NCI-H1105 treated with DMSO at 0.1 percent for 48 hours (cell line): ENCODE data around the gene INSRR.

Source experiments
- DNase-seq: peaks from one replicate; lab custom pipeline; 2025; lab: John Stamatoyannopoulos, UW

INSRR gene

GRCh38 chr1:156874142-156874541 is 15.2 kb upstream of the INSRR start:
- no peak for DNase-seq

GRCh38 chr1:156873659-156874058 is 14.7 kb upstream of the INSRR start:
- no peak for DNase-seq

- no peak for DNase-seq
These were observed 10.5 kb upstream of the INSRR start for GRCh38 chr1:156869455-156869854.

- no peak for DNase-seq
These were observed 9.4 kb upstream of the INSRR start for GRCh38 chr1:156868341-156868740.

- DNase-seq, result no peak
These were observed 7.5 kb upstream of the INSRR start for GRCh38 chr1:156866249-156866909.

GRCh38 chr1:156865865-156866248 is 6.9 kb upstream of the INSRR start:
- DNase-seq, result no peak

- no peak for DNase-seq
These were observed 6.3 kb upstream of the INSRR start for GRCh38 chr1:156865258-156865657.

GRCh38 chr1:156864796-156865195 is 5.9 kb upstream of the INSRR start:
- no peak for DNase-seq

- no peak for DNase-seq
These were observed 4.7 kb upstream of the INSRR start for GRCh38 chr1:156863631-156864030.

GRCh38 chr1:156862997-156863599 is 4.2 kb upstream of the INSRR start:
- no peak for DNase-seq

- DNase-seq, result no peak
These were observed 3.7 kb upstream of the INSRR start for GRCh38 chr1:156862584-156862983.

GRCh38 chr1:156860628-156861423 is 1.9 kb upstream of the INSRR start, which contains the start of gene NTRK1:
TSS of gene NTRK1 (plus strand) at chr1:156860865. CDS start at chr1:156860935, 70 bp downstream.
- DNase-seq, result peak; percentile 74

GRCh38 chr1:156860113-156860627 is 1.3 kb upstream of the INSRR start:
- DNase-seq, result peak; percentile 11

GRCh38 chr1:156859523-156860112 is 701 bp upstream of the INSRR start:
- DNase-seq, result no peak

GRCh38 chr1:156858555-156858956 is 361 bp downstream of the INSRR start:
- no peak for DNase-seq

- no peak for DNase-seq
These were observed 1.4 kb downstream of the INSRR start for GRCh38 chr1:156857532-156857931.

- no peak for DNase-seq
These were observed 2.6 kb downstream of the INSRR start for GRCh38 chr1:156856282-156856785.

- DNase-seq, result no peak
These were observed 4.3 kb downstream of the INSRR start for GRCh38 chr1:156854634-156855033.

GRCh38 chr1:156853761-156854160 is 5.2 kb downstream of the INSRR start:
- no peak for DNase-seq

GRCh38 chr1:156852418-156852874 is 6.5 kb downstream of the INSRR start:
- peak; percentile 88 for DNase-seq

GRCh38 chr1:156851779-156852417 is 7.0 kb downstream of the INSRR start:
- DNase-seq, result no peak

- DNase-seq, result no peak
These were observed 9.8 kb downstream of the INSRR start for GRCh38 chr1:156849151-156849496.
